T-helper 2 cell (primary cell): ENCODE results near the gene CUL4A.
A peak's percentile ranks its signal among the peaks of the same experiment; 100 is the strongest.
"Not testable (repeated sequence)": the region's sequence is repeated elsewhere in the genome, so short reads cannot be mapped to it uniquely, and the experiment has no call there.

Experiments
- DNase-seq, 5 experiments: peaks; one replicate each; pipeline versions ENCODE4 v3.0.0 to v3.0.0-alpha.2; 2012 to 2022

CUL4A gene

DNA sequence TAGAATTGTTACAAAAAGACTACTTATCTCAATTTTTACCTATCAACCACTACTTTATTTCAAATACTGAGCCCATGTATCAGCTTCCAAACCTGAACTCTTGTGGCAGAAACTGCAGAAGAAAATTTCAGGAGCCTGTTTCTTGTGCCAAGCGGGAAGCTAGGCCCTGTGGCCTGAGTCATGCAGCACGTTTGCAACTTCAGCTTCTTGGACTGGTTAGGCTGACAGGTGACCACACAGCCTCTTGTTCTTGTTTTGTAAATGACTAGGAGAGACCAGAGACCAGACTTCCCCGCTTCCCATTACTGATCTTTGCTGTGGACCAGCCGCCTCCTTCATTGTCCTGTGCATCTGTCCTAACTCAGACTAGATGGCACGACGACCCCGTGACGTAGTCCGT lies 84.3 kb downstream of the CUL4A start:
- DNase-seq, result no peak

DNA sequence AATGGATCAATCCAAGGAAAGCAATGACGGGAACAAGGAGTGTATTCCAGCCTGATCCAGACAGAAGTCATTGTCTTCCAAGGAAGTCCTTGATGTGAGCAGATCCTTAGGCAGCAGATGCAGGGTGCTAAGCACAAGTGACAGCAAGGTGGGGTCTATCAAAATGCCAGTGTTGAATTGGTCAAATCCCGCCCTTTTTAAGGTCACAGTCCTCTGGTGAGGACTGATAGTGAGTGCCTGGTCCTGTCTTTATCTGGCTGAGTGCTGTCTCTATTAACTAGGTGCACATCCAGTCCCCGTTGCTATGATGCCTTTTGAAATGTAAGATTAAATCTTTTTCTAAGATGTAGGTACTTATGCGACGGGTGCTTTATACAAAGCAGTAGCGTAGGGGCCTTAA lies 86.4 kb downstream of the CUL4A start:
- DNase-seq, result no peak

- peak; percentile 97 to 99 (median 99) for DNase-seq
These were observed 87.5 kb downstream of the CUL4A start, which contains the start of gene LAMP1 for GRCh38 chr13:113296823-113297369. Gene LAMP1, plus strand, starts transcription at chr13:113297239. Its CDS starts 196 bp downstream, at chr13:113297435.

DNA sequence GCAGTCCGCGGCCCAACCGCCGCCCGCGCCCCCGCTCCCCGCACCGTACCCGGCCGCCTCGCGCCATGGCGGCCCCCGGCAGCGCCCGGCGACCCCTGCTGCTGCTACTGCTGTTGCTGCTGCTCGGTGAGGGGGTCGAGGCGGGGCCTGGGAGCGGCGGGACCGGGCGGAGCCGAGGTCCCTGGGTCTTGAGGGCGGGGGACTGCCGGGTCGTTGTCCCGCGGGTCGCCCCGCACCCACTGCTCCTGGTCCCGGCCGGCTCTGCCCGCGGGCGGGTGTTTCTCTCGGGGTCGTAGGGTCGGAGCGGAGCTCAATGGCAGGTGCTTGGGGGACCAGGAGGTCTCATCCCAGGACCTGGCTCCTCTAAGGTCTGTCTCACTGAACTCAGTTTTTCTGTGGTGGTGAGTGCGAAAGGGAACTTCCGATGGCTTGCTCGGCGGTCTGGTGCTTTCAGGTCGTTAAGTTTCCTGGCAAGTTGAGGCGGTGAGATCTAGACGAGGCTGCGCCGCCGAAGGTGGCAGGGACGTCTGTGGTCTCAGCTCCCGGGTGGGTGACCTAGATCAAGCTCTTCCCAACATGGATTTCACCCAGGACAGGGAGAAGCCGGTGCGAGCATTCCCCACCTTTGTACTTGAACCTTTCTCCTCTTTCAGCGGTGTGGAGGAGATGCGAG lies 88.1 kb downstream of the CUL4A start:
- DNase-seq, result peak in 4 of 5 experiments; percentile 18 to 78 (median 54)

GRCh38 chr13:113298043-113298945 lies 88.9 kb downstream of the CUL4A start:
- DNase-seq, result no peak

DNA sequence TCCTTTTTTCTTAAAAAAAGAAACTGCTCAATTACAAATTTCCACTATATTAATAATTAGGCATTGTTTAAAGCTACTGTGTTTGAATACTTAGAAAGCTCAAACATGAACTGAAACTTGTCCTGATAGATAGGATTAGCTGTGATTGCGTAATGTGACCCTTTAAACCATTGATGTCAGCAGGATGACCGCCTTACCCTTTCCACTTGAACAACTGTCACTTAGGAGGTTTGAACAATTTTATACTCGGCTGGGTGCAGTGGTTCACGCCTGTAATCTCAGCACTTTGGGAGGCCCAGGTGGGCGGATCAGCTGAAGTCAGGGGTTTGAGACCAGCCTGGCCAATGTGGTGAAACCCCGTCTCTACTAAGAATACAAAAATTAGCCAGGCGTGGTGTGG lies 90.5 kb downstream of the CUL4A start:
- no peak for DNase-seq

- no peak for DNase-seq
These were observed 93.6 kb downstream of the CUL4A start for GRCh38 chr13:113302986-113303385.

GRCh38 chr13:113304121-113304520 lies 94.7 kb downstream of the CUL4A start:
- no peak for DNase-seq

DNA sequence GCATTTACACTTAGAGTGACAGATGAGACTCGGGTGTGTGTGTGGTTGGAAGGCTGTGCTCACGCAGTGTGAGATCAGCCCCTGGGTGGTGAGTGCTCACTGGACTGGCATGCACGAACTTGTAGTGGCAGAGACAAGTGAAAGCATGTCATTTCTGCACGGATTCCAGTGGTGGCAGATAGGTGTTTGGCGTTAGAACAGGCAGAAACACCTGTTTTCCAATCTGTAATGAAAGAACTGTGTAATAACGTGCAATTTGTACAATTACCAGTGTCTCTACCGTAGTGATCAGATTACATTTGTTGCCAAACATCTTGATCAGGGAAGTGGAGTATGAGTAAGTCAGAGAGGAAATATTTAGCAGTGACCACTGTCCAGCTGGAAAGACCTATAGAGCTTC lies 95.8 kb downstream of the CUL4A start:
- DNase-seq, result no peak

DNA sequence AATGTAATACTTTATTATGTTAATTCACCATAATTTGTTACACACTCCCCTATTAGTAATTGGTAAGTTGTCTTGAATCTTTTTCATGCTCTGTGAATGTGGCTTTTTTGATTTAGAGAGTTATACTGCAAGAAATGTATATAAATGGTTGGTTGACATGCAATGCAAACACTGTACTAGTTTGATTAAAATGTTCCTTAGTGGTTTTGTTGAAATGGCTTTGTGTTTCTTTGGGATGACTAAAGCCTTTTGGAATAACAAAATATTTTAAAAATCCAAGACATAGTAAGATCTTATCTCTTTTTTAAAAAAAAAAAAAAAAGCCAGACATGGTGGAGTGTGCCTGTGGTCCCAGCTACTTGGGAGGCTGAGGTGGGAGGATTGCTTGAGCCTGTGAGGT lies 98.1 kb downstream of the CUL4A start:
- no peak for DNase-seq

DNA sequence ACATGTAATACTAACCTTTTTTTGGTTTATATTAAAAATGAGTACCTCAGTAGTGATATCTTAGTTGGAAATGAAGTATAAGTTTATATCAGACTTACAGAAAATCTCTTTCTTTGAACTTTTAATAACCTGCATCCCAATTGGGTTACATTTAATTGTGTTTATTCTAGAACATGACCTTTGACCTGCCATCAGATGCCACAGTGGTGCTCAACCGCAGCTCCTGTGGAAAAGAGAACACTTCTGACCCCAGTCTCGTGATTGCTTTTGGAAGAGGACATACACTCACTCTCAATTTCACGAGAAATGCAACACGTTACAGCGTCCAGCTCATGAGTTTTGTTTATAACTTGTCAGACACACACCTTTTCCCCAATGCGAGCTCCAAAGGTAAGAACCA lies 100.1 kb downstream of the CUL4A start:
- no peak for DNase-seq

DNA sequence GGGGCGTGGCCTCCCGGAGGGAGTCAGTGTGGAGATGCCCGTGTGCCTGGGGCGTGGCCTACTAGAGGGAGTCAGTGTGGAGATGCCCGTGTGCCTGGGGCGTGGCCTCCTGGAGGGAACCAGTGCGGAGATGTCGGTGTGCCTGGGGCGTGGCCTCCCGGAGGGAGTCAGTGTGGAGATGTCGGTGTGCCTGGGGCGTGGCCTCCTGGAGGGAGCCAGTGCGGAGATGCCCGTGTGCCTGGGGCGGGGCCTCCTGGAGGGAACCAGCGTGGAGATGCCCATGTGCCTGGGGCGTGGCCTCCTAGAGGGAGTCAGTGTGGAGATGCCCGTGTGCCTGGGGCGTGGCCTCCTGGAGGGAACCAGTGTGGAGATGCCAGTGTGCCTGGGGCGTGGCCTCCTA lies 104.7 kb downstream of the CUL4A start:
- DNase-seq, result not testable (repeated sequence)

DNA sequence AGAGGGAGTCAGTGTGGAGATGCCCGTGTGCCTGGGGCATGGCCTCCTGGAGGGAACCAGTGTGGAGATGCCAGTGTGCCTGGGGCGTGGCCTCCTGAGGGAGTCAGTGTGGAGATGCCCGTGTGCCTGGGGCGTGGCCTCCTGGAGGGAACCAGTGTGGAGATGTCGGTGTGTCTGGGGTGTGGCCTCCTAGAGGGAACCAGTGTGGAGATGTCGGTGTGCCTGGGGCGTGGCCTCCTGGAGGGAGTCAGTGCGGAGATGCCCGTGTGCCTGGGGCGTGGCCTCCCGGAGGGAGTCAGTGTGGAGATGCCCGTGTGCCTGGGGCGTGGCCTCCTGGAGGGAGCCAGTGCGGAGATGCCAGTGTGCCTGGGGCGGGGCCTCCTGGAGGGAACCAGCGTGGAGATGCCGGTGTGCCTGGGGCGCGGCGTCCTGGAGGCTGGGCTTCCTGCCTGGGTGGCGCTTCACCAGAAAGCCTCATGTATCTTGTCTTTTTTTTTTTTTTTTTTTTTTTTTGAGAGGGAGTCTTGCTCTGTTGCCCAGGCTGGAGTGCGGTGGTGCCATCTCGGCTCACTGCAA lies 105.6 kb downstream of the CUL4A start:
- DNase-seq, result not testable (repeated sequence)

- DNase-seq, result no peak
These were observed 106.6 kb downstream of the CUL4A start for GRCh38 chr13:113315992-113316391.
